Lower lobe of right lung (tissue), 2 donors: ENCODE measurements around the gene NCKAP1. TPM values are rescaled to one million over a fixed set of nuclear protein-coding genes. Genes with fewer than 3 reads are reported as not detected.

ENCODE experiments used
- ATAC-seq, 2 donors: fragments of 200-7000 bp; cut with Tn5 transposase; one replicate each; pipeline ENCODE4 v1.9.1; 2020 to 2022; ENCODE audit warnings: mild to moderate bottlenecking in 2 of 2, moderate library complexity in 2 of 2
- DNase-seq: peaks from one replicate; pipeline ENCODE4 v3.0.0-alpha.2; 2020
- H3K27ac ChIP-seq: fragments of 200-600 bp; one replicate; pipeline ENCODE4 v1.8.0; 2022
- H3K27me3 ChIP-seq: fragments of 200-600 bp; one replicate; pipeline ENCODE4 v1.8.0; 2022; ENCODE audit warnings: low read depth
- H3K36me3 ChIP-seq: fragments of 200-600 bp; one replicate; pipeline ENCODE4 v1.8.0; 2022; ENCODE audit warnings: mild to moderate bottlenecking
- H3K4me1 ChIP-seq: fragments of 200-600 bp; one replicate; pipeline ENCODE4 v1.8.0; 2022
- H3K4me3 ChIP-seq: fragments of 200-600 bp; one replicate; pipeline ENCODE4 v1.8.0; 2022; ENCODE audit warnings: mild to moderate bottlenecking
- H3K9me3 ChIP-seq: fragments of 200-600 bp; one replicate; pipeline ENCODE4 v1.8.0; 2022
- CTCF ChIP-seq: fragments of 200-600 bp; IDR thresholded peaks from one replicate; pipeline ENCODE4 v1.8.0; 2022; ENCODE audit warnings: antibody characterized with exemption, mild to moderate bottlenecking
- intact Hi-C: fragments of 100-400 bp; cut with DNase I; formaldehyde crosslinking; loops from one replicate; pipeline ENCODE4 v1.11.0; 2022
- total RNA-seq: library from RNA; stranded (reverse); fragmentation: NEBNext Ultra II Directional; extraction: Animal tissue kit (Norgen Biotek cat#: 25700); gene quantifications from one replicate; pipeline ENCODE4 v1.2.1, GENCODE V29; 2021
- donor health status: DM: no; HTN: yes; CAD: no; lungs with severe emphysema.

NCKAP1 gene
- total RNA-seq, 1 donor from 2014 or later = 96.8 TPM

DNA sequence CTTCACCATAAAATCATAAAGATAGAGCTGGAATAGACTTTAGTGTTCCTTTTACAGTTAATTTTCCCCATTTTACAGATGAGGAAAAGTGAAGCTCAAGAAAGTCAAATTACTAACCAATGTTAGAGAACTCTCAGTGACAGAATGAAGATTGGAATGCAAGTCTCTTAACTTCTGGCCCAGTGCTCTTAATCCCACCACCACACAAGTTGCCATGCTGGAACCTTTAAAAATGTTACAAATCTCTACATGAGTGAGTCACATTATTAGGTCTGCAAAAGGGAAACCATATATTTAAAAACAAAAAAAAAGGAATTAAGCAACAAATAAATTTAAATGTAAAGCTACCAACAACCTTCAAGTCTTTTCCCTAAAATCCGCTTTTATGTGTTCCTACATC, 3.5 kb downstream of the NCKAP1 start:
- Histone ChIP-seq H3K27me3 (peaks cover 7% of the 10 kb centered on the region), H3K9me3 (no peaks in the 10 kb centered on the region), H3K27ac (no peak overlapping the region), H3K36me3 (no peaks in the 10 kb centered on the region), H3K4me3 (no peak overlapping the region), H3K4me1 (peaks cover 61% of the 10 kb centered on the region)
- ATAC-seq (no peak), DNase-seq (no peak)
- TF ChIP-seq CTCF = no peak
- intact Hi-C loops = no loop called here

GRCh38 chr2:183033951-183034350, 4.3 kb downstream of the NCKAP1 start:
- no peak for ATAC-seq
- Histone ChIP-seq H3K27ac (no peak overlapping the region), H3K4me1 (peaks cover 61% of the 10 kb centered on the region), H3K9me3 (no peaks in the 10 kb centered on the region), H3K36me3 (no peaks in the 10 kb centered on the region), H3K27me3 (peaks cover 3% of the 10 kb centered on the region), H3K4me3 (no peak overlapping the region)
- intact Hi-C loops = no loop called here
- no peak for TF ChIP-seq CTCF
- no peak for DNase-seq

- DNase-seq (no peak), ATAC-seq (no peak)
- H3K9me3 ChIP-seq = no peaks in the 10 kb centered on the region
- no peak overlapping the region for H3K27ac ChIP-seq
- H3K4me1 ChIP-seq = peaks cover 61% of the 10 kb centered on the region
- no peaks in the 10 kb centered on the region for H3K27me3 ChIP-seq
- TF ChIP-seq CTCF = no peak
- intact Hi-C loops = no loop called here
- H3K4me3 ChIP-seq = no peak overlapping the region
- no peaks in the 10 kb centered on the region for H3K36me3 ChIP-seq
These were observed 6.1 kb downstream of the NCKAP1 start for GRCh38 chr2:183031911-183032794.

- DNase-seq (no peak), ATAC-seq (no peak)
- no peak for TF ChIP-seq CTCF
- intact Hi-C loops = no loop called here
- H3K27ac ChIP-seq = no peak overlapping the region
- H3K4me1 ChIP-seq = peaks cover 34% of the 10 kb centered on the region
- no peaks in the 10 kb centered on the region for H3K27me3 ChIP-seq
- H3K9me3 ChIP-seq = no peaks in the 10 kb centered on the region
- no peaks in the 10 kb centered on the region for H3K36me3 ChIP-seq
- no peak overlapping the region for H3K4me3 ChIP-seq
These were observed 9.0 kb downstream of the NCKAP1 start for GRCh38 chr2:183029219-183029618.

DNA sequence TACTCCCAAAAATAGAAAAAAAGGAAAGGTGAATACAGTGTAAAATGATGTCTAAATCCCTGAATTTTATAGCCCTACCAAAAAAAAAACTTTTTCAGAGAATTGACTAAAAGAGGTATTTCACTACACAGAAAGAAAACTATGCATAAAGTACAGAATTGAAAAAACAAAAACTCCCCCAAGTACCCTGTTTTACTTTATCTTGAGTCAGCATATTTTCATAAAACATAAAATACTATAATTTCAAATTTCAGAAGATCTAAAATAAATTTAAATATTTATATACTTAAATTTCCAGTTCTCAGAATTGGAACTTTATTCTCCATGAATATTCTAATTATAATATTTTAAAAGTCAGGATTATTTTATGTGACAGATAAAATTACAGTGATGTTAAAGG, 10.1 kb downstream of the NCKAP1 start:
- intact Hi-C loops = no loop called here
- Histone ChIP-seq H3K27me3 (no peaks in the 10 kb centered on the region), H3K4me1 (peaks cover 23% of the 10 kb centered on the region)

More for the DNA sequence above, 10.1 kb downstream of the NCKAP1 start:
- no peaks in the 10 kb centered on the region for H3K9me3 ChIP-seq
- H3K27ac ChIP-seq = no peak overlapping the region
- H3K4me3 ChIP-seq = no peak overlapping the region
- ATAC-seq (no peak), DNase-seq (no peak)
- TF ChIP-seq CTCF = no peak
- no peaks in the 10 kb centered on the region for H3K36me3 ChIP-seq
